ACC112 (cell line): ENCODE measurements around the gene USP24.
"Not testable (repeated sequence)": the region's sequence is repeated elsewhere in the genome, so short reads cannot be mapped to it uniquely, and the experiment has no call there.

Experiments used
- H2AFZ ChIP-seq: fragments of 200-600 bp; sonication (generic); one replicate; pipeline ENCODE4 v1.6.0; 2017; ENCODE audit warnings: antibody characterized with exemption, low read length; ENCODE audit not compliant: unreplicated experiment
- H3K27ac ChIP-seq: fragments of 200-600 bp; sonication (generic); 2 replicates; pipeline ENCODE4 v1.5.1; 2014; ENCODE audit warnings: low read depth, mild to moderate bottlenecking, antibody characterized with exemption, low read length, moderate library complexity
- H3K27me3 ChIP-seq: fragments of 200-600 bp; sonication (generic); 2 replicates; pipeline ENCODE4 v1.6.1; 2014; ENCODE audit warnings: mild to moderate bottlenecking, antibody characterized with exemption, low read length, moderate library complexity, mixed read lengths; ENCODE audit not compliant: insufficient read depth
- H3K36me3 ChIP-seq: fragments of 200-600 bp; sonication (generic); 2 replicates; pipeline ENCODE4 v1.6.1; 2016; ENCODE audit warnings: mild to moderate bottlenecking, antibody characterized with exemption, low read length, moderate library complexity, mixed read lengths; ENCODE audit not compliant: insufficient read depth
- H3K4me1 ChIP-seq: fragments of 200-600 bp; sonication (generic); one replicate; pipeline ENCODE4 v1.6.1; 2016; ENCODE audit warnings: low read length, mixed read lengths; ENCODE audit not compliant: insufficient read depth, unreplicated experiment, control insufficient read depth
- H3K4me3 ChIP-seq: fragments of 200-600 bp; sonication (generic); 2 replicates; pipeline ENCODE4 v1.5.1; 2014; ENCODE audit warnings: mild to moderate bottlenecking, low read depth, low read length
- H3K79me2 ChIP-seq: fragments of 200-600 bp; sonication (generic); one replicate; pipeline ENCODE4 v1.6.0; 2016; ENCODE audit warnings: low read length; ENCODE audit not compliant: control insufficient read depth, unreplicated experiment, insufficient read depth

Gene USP24

DNA sequence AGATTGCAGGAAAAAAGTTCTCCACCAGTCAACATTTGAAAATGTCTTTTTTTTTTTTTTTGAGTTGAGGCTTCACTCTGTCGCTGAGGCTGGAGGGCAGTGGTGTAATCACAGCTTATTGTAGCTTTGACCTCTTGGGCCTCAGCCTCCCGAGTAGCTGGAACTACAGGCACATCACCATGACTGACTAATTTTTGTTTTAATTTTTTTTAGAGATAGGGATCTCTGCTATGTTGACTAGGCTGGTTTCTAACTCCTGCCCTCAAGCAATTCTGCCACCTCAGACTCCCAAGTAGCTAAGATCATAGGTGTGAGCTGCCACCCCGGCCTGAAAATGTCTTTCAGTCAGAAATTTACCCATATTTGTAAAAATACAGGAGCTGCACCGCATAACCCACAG lies 30.6 kb upstream of the USP24 start:
- H2AFZ ChIP-seq = no peak overlapping the region
- no peak overlapping the region for H3K27ac ChIP-seq
- H3K4me1 ChIP-seq = peaks cover 6% of the 10 kb centered on the region
- no peaks in the 10 kb centered on the region for H3K79me2 ChIP-seq
- H3K4me3 ChIP-seq = no peak overlapping the region
- H3K27me3 ChIP-seq = no peaks in the 10 kb centered on the region
- H3K36me3 ChIP-seq = no peaks in the 10 kb centered on the region

DNA sequence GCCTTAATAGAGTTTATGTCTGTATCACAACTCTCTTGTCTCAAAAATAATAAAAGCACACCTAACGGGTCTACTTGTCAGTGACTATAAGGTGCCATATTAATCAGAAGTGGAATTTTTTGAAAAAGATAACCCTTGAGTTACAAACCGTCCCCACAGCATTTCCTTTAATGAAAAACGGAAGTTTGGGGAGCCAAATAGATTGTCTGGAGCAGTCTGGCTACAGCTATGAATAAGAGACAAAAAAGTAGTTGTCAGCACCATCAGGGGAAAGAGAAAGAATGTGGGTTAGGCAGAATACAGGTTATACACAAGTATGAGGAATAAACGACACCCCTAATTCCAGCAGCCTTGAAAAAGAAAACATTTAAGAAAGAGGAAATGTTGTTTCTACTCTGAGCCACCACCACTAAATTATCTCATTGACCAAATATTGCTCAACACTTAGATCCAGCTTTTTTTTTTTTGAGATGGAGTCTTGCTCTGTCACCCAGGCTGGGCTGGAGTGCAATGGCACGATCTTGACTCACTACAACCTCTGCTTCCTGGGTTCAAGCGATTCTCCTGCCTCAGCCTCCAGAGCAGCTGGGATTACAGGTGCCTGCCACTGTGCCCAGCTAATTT lies 29.4 kb upstream of the USP24 start:
- Histone ChIP-seq H3K4me3 (no peak overlapping the region), H2AFZ (no peak overlapping the region), H3K79me2 (no peaks in the 10 kb centered on the region), H3K27ac (no peak overlapping the region), H3K27me3 (no peaks in the 10 kb centered on the region), H3K36me3 (no peaks in the 10 kb centered on the region), H3K4me1 (peaks cover 6% of the 10 kb centered on the region)

DNA sequence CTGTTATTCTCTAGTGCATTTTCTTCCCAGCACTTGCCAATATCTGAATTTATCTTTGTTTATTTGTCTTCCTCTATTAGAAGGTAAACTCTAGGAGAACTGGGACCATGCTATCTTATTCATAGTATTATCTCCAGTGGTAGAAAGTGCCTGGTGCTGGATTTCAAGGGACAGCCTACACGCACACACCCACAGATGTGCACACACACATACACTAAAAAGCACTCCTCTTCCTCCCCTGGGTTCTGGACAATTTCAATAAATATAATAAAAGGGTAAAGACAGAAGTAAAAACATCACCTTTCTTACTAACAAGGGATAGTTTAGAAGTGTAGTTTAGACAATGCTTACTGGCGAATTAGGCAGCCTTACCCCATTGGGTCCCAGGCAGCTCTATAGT lies 28.5 kb upstream of the USP24 start:
- Histone ChIP-seq H3K36me3 (no peaks in the 10 kb centered on the region), H3K27ac (no peak overlapping the region), H2AFZ (no peak overlapping the region), H3K27me3 (no peaks in the 10 kb centered on the region), H3K4me3 (no peak overlapping the region), H3K79me2 (no peaks in the 10 kb centered on the region), H3K4me1 (peaks cover 6% of the 10 kb centered on the region)

DNA sequence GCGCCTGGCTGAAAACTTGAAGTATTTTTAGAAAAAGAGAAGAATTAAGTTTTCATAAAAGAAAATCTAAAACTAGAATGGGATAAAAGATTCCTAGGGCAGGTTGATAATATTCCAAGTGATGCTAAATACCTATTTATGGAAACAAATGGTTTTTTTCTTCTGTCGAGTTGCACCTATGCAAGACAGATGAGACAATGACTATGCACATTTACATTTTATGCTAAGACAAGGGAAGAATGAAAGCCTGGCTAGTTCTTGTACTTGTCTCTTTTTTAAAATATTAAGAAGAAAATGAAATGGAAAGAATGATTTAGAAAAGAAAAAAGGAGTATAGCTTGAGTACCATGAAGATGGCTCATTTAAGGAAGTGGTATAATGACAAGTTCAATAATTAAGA lies 24.4 kb upstream of the USP24 start:
- Histone ChIP-seq H3K27ac (no peak overlapping the region), H3K36me3 (no peaks in the 10 kb centered on the region), H3K4me3 (no peak overlapping the region), H3K4me1 (peaks cover 15% of the 10 kb centered on the region), H3K79me2 (no peaks in the 10 kb centered on the region), H2AFZ (no peak overlapping the region), H3K27me3 (no peaks in the 10 kb centered on the region)

DNA sequence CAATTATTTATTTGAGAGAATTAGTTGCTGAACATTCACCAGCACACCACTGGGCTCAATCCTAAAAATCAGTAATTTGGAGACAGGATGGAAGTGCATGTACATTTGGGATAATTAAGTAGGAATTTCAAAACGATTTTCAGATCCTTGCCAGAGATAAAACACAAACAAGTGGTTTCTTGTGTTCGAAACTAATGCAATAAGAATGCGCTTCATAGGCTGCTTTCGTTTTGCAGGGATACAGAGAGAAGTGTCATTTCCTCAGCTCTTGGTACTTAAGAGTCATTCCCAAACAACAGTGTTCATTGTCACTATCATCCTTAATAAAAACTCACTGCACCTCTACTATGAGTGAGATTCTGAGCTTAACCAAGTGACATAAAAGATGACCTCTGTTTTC lies 20.6 kb upstream of the USP24 start:
- H2AFZ ChIP-seq = peak overlapping the region; percentile 40
- H3K4me3 ChIP-seq = peak overlapping the region; percentile 59
- no peaks in the 10 kb centered on the region for H3K27me3 ChIP-seq
- no peaks in the 10 kb centered on the region for H3K36me3 ChIP-seq
- no peaks in the 10 kb centered on the region for H3K79me2 ChIP-seq
- peak overlapping the region; percentile 44 for H3K27ac ChIP-seq
- H3K4me1 ChIP-seq = peaks cover 27% of the 10 kb centered on the region

DNA sequence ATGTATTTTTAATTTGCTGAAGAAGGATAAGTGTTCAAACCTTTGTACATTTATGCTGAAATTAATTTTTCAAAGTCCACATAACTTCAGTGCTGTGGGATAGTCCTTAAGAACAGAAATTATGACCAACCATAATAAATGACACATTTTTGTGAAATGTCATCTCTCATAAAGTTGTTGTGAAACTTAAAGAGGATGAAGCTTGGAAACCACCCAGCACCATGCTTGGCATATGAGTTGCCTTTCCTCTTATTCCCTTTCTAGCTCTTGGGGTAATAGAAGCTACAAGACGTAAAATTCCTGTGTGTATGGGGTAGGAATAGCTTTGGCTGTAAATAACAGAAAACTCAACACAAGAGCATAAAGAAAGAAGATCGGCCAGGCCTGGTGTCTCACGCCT lies 18.9 kb upstream of the USP24 start:
- Histone ChIP-seq H3K27me3 (no peaks in the 10 kb centered on the region), H3K4me1 (peaks cover 27% of the 10 kb centered on the region), H3K27ac (peak overlapping the region; percentile 14; the same call in 1 of the 2 replicates), H2AFZ (peak overlapping the region; percentile 39), H3K36me3 (no peaks in the 10 kb centered on the region), H3K79me2 (no peaks in the 10 kb centered on the region), H3K4me3 (no peak overlapping the region)

DNA sequence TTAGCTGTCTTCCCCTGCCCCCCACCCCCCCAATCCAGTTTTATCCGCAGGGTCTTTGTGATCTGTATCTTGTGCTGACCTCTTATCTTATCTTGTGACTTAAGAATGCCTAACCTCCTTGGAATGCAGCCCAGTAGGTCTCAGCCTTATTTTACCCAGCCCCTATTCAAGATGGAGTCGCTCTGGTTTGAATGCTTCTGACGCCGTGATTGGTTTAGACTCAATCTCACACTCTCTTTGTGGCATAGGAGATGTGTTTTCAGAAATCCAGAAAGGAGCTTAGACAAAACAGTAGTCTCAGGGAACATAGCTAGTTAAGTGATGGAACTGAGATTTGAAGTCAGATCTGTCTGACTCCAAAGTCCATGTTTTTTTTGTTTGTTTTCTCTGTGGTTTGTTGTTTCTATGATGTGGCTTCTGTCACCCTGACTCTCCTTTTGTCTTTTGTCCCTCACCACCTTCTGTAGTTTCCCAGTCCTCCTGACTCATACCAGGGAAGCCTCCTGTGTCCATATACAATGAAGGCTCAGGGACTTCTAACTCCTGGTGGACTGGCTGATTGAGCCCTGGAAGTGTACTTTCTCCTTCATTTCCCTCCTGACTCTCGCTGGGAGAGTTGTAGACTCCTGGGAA lies 18.1 kb upstream of the USP24 start:
- H3K4me1 ChIP-seq = peaks cover 27% of the 10 kb centered on the region
- peak overlapping the region; percentile 39 for H2AFZ ChIP-seq
- no peaks in the 10 kb centered on the region for H3K36me3 ChIP-seq
- H3K27ac ChIP-seq = peak overlapping the region; percentile 14; the same call in 1 of the 2 replicates
- no peaks in the 10 kb centered on the region for H3K79me2 ChIP-seq
- H3K27me3 ChIP-seq = no peaks in the 10 kb centered on the region
- H3K4me3 ChIP-seq = no peak overlapping the region

DNA sequence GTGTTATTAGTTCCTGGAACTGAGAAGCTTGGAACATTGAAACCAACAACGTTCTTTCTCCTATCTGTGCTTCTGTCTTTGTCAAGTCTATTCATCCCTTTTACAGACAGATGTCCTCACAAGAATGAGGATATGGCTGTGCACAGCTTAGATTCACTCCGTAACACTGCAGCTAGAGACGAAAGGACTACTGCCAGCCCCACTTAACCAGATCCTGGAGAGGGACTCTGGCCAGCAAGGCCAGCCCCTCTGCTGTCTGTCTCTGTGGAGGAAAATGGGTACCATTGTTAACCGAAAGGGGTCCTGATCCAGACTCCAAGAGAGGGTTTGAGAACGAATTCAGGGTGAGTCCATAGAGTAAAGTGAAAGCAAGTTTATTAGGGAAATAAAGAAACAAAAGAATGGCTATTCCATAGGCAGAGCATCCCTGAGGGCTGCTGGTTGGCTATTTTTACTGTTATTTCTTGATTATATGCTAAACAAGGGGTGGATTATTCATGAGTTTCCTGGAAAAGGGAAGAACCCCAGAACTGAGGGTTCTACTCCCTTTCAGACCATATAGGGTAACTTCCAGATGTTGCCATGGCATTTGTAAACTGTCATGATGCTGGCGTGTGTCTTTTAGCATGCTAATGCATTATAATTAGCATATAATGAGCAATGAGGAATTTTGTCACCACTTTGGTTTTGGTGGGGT lies 17.4 kb upstream of the USP24 start:
- H3K79me2 ChIP-seq = no peaks in the 10 kb centered on the region
- no peaks in the 10 kb centered on the region for H3K27me3 ChIP-seq
- no peaks in the 10 kb centered on the region for H3K36me3 ChIP-seq
- H3K4me3 ChIP-seq = no peak overlapping the region
- H3K4me1 ChIP-seq = peaks cover 27% of the 10 kb centered on the region
- H3K27ac ChIP-seq = no peak overlapping the region
- no peak overlapping the region for H2AFZ ChIP-seq

DNA sequence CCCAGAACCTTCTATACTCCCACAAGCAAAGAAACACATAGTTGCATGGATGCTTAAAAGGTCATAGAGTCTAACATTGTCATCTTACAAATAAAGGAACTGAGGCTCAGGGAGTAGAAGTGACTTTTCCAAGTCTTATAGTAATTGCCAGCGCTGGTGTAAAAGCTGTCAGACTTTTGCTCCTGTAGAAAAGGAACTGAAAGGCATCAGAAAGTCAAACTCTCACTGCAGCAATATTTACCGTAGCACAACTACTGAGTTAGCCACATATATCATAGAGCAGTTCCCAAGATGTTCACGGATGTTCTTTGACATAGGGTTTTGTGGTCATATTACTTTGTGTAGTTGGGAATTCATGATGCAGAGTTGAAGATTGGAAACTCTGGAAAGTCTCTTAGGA lies 16.6 kb upstream of the USP24 start:
- Histone ChIP-seq H3K27me3 (no peaks in the 10 kb centered on the region), H3K27ac (no peak overlapping the region), H3K4me1 (peaks cover 27% of the 10 kb centered on the region), H3K36me3 (no peaks in the 10 kb centered on the region), H3K4me3 (no peak overlapping the region), H3K79me2 (no peaks in the 10 kb centered on the region), H2AFZ (no peak overlapping the region)

DNA sequence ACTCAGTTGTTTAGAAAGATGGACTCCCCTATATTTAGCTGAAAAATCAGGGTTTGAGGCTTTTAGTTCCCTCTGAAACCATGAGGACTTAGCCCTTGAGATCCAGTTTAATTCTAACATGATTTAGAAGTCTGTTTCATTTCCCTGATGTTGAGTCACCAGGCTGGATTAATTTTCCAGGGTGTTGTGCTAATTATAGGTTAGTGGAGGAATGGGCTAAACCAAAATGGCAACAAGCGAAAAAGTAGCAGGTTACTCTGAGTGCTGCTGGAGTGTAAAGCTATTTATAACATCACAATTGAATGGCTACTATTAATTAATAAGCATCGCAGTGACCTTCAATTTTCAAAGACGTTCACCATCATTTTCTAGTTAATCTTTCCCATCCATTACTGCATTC lies 15.5 kb upstream of the USP24 start:
- no peak overlapping the region for H3K4me3 ChIP-seq
- no peaks in the 10 kb centered on the region for H3K27me3 ChIP-seq
- no peaks in the 10 kb centered on the region for H3K36me3 ChIP-seq
- H3K79me2 ChIP-seq = no peaks in the 10 kb centered on the region
- no peak overlapping the region for H3K27ac ChIP-seq
- H2AFZ ChIP-seq = no peak overlapping the region
- peaks cover 20% of the 10 kb centered on the region for H3K4me1 ChIP-seq

DNA sequence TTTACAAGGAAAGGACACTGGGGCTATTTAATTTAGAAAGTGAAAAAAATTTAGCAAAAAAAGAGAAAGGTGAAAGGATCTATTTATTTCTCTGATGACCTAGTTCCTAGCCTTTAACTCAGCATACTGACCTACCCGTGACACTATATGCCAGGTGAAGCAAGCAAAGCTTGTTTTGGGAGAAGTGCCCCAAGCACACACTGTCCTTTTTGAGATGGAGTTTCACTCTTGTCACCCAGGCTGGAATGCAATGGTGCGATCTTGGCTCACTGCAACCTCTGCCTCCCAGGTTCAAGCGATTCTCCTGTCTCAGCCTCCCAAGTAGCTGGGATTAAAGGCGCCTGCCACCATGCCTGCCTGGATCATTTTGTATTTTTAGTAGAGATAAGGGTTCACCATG lies 14.6 kb upstream of the USP24 start:
- not testable (repeated sequence) for H2AFZ ChIP-seq, H3K27ac ChIP-seq

More for the DNA sequence above, 14.6 kb upstream of the USP24 start:
- not testable (repeated sequence) for H3K27me3 ChIP-seq, H3K36me3 ChIP-seq, H3K79me2 ChIP-seq, H3K4me3 ChIP-seq
- H3K4me1 ChIP-seq = peaks cover 16% of the 10 kb centered on the region
